GM18868 (cell line): ENCODE measurements around the gene SPTBN4.
"Not testable (repeated sequence)": the region's sequence is repeated elsewhere in the genome, so short reads cannot be mapped to it uniquely, and the experiment has no call there.

Source experiments
- ATAC-seq: cut with Tn5 transposase; IDR thresholded peaks from one replicate; pipeline ENCODE4 v1.9.1; 2021; ENCODE audit warnings: mild to moderate bottlenecking, moderate library complexity; ENCODE audit not compliant: unreplicated experiment

The SPTBN4 gene

GRCh38 chr19:40613690-40614621, 147.2 kb downstream of the SPTBN4 start:
- ATAC-seq: peak; percentile 46

- no peak for ATAC-seq
Observed at GRCh38 chr19:40614622-40615411, 148.0 kb downstream of the SPTBN4 start.

GRCh38 chr19:40616178-40616577, 149.4 kb downstream of the SPTBN4 start:
- ATAC-seq: no peak

DNA sequence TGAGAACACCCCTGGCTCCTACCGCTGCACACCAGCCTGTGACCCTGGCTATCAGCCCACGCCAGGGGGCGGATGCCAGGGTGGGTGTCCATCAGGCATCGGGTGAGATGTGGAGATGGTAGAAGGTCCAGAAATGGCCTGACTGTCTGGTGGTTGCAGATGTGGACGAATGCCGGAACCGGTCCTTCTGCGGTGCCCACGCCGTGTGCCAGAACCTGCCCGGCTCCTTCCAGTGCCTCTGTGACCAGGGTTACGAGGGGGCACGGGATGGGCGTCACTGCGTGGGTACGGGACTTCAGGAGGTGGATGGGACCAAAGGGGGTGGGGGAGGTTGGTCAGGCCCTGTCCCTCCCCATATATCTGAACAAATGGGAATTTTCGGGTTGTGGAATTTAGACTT, 150.1 kb downstream of the SPTBN4 start:
- no peak for ATAC-seq

DNA sequence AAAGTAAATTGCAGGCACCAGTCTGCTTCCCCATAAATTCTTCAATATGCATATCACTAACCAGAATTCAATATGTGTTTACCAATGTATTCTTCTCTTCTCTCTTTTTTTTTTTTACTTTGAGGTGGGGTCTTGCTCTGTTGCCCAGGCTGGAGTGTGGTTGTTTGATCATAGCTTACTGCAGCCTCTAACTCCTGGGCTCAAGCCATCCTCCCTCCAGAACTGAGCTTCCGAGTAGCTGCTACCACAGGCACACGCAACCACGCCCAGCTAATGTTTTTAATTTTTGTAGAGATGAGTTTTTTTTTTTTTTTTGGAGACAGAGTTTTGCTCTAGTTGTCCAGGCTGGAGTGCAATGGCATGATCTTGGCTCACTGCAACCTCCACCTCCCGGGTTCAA, 151.2 kb downstream of the SPTBN4 start:
- ATAC-seq: no peak

DNA sequence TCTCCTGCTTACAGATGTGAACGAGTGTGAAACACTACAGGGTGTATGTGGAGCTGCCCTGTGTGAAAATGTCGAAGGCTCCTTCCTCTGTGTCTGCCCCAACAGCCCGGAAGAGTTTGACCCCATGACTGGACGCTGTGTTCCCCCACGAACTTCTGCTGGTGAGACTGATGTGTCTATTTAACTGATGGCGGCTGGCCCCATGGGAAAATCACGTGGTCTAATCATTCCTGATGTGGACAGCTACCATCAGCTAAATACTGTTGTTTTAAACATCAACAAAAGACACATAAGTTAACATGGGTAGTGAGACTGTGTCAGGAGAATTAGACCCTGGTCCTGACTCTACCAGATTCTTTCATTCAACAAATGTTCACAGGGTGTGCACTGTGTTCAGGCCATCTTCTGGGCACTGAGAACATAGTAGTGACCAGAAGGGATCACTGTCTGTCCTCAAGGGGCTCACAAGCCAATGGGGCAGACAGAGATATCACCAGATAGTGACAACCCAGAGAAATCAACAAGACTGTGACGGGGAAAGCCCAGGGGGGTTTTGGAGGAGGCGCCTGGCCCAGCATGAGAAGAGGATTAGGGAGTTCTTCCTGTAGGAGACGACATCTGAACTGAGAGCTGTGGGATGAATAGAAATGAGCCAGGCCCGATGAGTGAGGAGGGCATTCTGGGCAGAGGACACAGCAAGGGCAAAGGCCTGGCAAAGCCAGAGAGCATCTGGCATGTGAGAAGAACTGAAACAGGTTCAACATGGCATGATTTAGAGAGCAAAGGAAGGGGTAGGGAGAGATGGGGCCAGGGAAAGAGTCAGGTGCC, 152.7 kb downstream of the SPTBN4 start:
- ATAC-seq: no peak

- no peak for ATAC-seq
Observed at GRCh38 chr19:40620161-40620485, 153.3 kb downstream of the SPTBN4 start.

- ATAC-seq: no peak
Observed at GRCh38 chr19:40621283-40621682, 154.5 kb downstream of the SPTBN4 start.

GRCh38 chr19:40621966-40622772, 155.4 kb downstream of the SPTBN4 start:
- no peak for ATAC-seq

- ATAC-seq: no peak
Observed at GRCh38 chr19:40622773-40623075, 155.9 kb downstream of the SPTBN4 start.

DNA sequence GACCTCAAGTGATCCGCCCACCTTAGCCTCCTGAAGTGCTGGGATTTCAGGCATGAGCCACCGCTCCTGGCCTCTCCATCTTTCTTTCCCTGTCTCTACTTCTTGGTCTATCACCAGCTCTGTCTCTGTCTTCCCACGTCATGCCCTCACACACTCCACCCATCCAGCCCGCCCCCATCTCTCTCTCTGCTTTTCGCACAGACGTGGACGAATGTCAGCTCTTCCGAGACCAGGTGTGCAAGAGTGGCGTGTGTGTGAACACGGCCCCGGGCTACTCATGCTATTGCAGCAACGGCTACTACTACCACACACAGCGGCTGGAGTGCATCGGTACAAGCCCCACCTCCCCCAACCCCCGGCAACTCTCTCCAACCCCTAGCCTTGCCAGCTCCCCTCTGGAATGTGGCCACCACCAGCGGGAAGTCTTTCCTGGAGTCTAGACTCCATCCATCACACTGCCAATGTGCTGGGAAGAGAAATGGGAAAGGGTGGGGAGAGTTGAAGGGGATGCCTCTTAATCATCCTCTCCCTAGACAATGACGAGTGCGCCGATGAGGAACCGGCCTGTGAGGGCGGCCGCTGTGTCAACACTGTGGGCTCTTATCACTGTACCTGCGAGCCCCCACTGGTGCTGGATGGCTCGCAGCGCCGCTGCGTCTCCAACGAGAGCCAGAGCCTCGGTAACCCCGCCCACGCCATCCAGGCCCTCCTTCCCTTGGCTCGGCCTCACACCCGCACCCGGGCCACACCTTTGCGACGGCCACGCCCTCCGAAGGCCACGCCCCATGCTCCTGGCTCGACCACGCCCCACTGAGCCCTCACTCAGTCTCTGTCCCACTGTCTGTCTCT, 156.8 kb downstream of the SPTBN4 start:
- no peak for ATAC-seq

GRCh38 chr19:40624369-40625153, 157.8 kb downstream of the SPTBN4 start:
- ATAC-seq: not testable (repeated sequence)

GRCh38 chr19:40625406-40626120, 158.8 kb downstream of the SPTBN4 start:
- no peak for ATAC-seq
